Hematopoietic multipotent progenitor cell treated with erythropoietin and hydrocortisone succinate and interleukin-3 and kit ligand, for 15 days (in vitro differentiated cells): ENCODE data around the gene PDE8B.

Source experiments
- DNase-seq: peaks from one replicate; pipeline ENCODE4 v3.0.0-alpha.2; 2015; ENCODE audit warnings: low spot score

PDE8B gene

DNA sequence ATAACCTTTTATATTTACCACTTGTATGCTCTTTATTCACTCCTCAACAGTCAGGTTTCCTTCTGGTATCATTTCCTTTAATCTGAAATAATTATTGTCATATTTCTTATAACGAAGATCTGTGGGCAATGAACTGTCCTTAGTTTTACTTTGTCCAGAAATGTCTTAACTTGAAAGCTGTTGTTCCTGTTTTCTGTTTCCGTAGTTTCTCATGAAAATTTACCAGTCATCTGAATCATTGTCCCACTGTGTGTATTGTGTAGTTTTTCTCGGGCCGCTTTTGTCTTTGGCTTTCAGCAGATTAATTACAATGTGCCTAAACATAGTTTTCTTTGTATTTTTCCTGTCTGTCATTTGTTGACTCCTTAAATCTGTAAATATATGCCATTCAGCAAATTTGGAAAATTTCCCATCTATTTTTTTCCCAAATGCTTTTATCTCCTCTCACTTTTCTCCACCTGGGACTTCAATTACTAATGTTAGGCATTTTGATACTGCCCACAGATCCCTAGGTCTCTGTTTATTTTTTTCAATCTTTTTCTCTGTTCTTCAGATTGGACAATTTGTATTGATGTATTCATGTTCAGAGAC, 74.9 kb downstream of the PDE8B start:
- no peak for DNase-seq

DNA sequence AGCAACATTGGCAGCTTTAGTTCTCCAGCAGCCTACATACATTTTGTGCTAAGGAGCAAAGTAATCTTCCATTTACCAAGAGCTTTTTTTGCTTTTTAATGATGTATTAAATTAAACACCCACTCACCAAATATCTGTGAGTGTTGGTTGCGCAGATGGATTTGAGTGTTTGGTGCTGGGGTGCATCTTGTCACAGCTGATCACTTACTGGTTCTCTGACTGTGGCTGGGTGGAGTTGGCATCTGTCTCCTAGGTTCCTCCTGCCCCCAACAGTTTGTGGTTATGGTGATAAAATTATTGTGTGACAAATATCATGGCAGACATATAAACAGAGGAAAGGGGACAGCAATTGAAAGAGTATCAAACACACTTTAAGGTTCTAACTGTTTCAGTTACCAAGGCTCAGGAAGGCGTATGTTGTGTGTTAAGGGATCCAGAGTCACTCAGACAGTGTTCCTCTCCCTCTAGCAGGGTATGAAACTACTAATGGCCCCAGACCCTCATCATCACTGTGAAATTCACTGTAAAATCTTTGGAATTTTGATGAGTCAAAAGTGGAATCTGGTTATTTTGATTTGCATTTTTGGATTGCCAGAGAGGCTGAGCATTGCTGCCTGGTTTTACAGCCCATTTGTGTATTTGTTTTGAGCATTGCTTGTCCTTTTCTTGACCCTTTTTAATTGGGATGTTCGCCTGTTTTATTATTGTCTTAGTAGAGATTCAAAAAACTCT, 81.7 kb downstream of the PDE8B start:
- DNase-seq = no peak

DNA sequence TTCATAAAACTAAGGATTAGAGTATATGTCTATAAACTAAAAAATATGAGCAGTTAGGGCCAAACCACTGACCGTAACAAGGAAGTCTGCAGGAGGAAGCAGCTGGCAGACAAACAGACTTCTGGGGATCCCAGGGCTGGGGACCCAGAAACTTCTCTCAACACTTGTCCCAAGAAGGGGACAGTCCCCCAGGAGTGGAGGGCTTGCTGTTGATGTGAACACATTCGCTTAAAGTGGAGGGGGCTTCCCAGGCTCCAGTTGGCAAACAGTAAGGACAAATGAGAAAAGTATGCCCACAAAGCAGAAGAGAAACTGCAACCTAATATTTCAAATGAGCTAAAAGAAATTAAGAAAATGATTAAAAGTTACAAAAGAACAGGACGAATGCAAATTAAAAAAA, 83.7 kb downstream of the PDE8B start:
- DNase-seq = no peak

DNA sequence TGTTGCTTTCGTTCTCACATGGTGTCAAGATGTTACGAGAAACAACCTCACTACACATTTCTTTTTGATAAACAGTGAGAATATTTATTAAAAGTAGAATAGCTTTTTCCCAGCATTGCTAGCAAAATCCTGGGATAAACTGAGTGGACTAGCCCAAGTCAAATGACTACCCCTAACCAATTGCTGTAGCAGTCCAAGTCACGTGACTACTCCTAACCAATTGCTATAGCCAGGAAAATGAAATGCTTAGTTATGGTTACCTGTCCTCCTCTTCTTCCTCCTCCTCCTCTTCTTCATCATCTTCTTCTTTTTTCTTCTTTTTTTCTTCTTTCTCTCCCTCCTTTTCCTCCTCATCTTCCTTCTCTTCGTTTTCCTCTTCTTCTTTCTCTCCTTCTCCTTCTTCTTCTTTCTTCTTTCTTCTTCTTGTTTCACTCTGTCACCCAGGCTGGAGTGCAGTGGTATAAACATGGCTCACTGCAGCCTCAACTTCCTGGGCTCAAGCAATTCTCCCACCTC, 85.4 kb downstream of the PDE8B start:
- no peak for DNase-seq

DNA sequence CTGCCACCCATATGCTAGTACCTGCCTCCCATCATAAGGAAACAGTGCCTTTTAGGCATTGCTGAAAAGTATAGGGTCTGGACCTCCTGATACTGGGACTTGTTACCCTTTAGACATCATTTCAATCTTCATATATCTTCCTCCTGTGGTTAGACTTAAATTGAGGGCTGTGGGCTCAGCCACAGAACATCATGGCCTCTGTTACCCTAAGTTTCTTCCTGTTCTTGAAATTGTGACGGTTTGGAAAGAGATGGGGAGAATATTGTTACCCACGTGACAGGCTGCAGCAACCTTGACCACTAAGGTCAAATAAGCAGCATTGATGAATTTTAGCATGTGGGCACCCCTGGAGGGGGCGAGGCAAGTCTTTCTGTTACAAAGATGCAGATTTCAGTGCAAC, 87.7 kb downstream of the PDE8B start:
- DNase-seq = no peak

DNA sequence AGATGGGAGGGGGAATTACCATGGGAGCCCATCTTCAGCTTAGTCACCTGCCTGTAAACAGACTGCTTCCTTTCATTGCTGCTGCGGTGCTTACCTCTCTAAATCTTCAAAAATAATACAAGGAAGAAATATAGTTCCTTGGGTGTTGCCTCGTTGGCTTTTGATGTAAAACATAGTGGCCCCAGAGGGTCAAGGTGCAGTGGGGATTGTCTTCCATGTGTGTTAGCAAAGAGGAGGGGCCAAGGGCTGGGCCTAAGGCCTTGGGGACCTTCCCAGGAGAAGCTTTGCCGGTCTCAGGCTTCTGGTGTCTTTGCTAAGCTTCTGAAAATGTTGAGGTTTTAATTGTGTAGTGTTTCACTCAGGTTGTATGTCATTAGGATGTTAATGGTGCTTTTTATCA, 90.0 kb downstream of the PDE8B start:
- no peak for DNase-seq

DNA sequence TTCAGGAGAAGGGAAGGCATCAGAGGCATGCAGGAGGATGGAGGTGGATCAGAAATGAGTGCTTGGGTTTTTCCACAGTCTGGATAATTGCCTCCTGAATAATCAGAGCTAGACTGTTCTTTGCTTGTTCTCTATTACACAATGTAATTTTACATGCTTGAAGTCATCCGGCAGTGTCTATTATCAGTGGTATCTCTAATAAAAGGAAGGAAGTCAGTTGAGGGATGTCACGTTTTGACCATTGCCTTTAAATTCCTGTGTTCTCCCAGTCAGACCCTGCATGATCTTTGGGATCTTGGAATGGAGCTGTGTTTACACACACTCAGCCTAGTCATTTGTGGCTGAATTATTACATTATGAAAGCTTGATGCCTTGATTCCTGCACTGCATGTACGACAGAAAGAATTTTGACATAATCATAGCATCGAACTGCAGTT, 91.0 kb downstream of the PDE8B start:
- DNase-seq = no peak

DNA sequence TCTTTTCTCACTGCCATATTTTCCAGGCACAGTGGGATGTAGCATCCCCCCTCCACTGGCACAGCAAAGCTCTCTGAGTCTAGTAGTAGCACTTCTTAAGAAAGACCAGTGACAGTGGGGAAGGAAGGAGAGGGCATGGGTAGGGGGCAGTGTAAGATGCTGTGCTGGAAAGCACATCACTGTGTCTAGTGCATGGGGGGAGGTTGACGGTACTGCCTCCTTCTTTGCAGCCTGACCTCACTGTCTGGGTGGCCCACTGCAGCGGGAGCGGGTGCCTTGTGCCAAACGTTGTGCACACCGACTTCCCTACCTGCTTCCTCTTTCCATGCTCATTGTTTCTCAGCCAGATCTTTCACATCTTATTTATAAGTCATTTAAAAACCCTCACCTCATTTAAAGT, 91.8 kb downstream of the PDE8B start:
- DNase-seq = no peak

DNA sequence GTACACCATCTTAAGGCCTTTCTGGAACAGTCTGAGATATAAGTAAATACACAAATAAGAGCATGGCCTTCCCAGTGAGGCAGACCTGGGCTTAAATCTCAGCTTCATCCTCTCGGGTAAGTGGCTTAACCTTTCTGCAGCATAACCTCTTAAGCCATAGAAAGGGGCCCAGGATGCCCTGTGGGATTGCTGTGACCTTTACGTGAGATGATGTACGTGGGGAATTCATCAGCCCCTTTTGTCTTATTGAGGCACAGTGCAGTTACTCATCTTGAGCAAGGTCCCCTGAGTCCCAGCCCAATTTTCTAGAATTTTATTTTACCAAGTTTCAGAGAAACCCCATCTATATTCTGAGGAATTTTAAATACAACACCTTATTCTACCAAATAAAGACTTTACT, 92.2 kb downstream of the PDE8B start:
- no peak for DNase-seq

DNA sequence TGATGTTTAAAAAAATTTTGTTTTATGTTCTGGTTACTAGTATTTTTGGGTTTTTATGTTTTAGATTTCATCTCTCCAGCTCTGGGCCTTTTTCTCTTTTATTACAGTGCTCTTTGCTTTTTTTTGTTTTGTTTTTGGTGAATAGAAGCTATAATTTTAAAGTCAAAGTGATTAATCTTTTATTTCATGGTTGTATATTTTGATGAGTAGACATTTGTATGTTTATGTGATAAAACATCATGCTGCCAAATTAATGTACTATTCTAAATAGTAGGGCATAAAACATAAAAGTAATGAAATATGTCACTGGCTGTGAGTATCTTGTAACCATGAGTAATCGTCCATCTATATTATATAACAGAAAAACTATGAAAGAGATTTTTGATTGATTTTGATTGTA, 93.9 kb downstream of the PDE8B start:
- DNase-seq = no peak

DNA sequence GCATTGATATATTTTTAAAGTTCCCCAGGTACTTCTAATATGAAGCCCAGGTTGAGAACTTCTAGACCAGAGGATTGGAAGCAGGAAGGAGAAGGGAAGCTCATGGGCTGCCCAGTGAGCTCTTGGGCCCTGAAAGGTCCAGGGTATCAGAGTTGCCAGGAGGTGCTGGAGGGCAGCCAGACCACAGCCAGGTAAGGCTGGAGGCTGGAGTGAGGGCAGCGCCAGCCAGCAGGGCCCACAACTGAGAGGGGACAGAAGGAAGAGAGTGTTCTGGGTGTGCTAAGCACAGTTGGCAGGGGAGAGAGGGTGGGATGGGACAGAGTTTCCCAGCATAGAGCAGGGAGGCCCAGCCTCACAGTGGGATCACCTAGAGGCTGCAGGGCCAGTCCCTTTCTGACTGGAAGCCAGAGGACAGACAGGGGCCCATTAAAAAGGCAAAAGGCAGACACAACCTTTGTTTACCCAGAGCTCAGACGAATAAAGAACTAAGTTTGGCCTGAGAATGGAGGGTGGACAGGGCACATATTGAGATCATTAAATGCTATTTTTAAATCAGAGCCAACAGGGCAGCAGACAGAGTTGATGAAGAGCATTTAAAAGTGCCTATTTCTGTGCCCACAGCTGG, 94.9 kb downstream of the PDE8B start:
- no peak for DNase-seq

DNA sequence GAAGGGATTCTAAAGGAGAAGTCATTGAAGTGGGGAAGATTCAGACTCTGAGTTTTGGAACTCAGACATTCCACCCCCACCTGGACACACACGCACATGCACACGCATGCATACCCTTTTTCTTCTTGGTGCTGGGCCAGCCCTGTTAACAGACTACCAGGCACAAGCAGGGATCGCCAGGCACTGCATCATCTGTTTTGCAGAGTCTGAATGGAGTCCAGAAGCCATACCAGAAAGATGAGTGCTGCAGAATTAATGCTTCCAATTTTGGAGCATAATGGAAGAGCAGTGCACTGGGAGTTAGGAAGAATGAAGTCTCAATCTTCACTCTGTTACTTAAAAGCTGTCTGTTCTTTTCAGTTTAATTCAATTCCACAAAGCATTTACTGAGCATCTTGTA, 95.5 kb downstream of the PDE8B start:
- DNase-seq = no peak

DNA sequence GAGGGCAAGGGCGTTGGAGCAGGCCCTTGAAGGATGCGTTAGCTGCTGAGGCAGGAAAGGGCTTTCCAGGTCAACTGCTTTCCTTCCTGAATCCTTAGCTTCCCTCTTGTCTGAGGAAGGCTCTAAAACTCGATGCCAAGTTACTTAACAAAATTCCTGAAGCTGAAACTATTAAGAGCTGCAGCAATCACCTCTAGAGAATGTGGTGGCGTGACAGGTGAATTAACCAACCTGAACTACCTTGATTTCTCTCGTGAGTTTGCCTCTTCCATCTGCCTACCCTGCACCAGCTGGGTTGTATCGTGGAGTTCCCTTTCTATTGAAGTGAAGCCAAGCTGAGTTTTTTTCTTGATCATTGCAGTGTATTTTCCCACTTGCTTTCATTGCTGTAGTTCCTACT, 96.1 kb downstream of the PDE8B start:
- no peak for DNase-seq

DNA sequence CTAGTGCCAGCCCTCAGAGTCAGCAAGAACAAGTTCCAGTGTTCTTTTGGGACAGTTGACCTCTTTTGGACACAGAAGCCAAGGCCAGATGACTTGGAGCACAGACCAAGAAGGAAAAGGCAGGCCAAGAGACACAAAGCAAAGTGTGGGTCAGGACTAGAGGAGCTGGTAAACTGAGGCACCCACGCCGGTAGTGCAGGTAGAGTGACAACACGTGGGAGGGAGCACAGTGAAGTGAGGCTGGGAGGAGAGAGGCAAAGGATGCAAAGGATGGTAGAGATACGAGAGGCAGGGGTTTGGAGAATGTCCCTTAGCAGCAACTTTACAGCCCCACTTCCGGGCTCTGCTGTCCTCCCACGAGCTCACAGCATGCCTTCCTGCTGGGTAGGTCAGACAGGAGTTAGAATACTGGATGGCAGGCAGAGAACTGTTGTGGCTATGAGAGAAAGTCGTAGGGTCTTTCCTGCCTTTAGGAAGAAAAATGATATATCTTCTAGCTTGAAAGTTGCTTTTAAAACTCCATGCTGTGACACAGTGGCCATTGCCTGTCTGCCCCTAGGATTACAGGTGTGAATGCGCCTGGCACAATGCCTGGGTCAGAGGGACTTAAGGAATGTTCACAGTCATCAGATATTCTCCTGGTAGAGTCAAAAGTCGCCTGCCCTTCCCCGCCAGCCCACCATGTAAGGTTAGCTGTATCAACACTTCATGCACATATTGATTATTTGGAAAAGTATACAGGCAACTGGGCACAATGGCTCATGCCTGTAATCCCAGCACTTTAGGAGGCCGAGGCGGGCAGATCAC, 97.9 kb downstream of the PDE8B start:
- no peak for DNase-seq

DNA sequence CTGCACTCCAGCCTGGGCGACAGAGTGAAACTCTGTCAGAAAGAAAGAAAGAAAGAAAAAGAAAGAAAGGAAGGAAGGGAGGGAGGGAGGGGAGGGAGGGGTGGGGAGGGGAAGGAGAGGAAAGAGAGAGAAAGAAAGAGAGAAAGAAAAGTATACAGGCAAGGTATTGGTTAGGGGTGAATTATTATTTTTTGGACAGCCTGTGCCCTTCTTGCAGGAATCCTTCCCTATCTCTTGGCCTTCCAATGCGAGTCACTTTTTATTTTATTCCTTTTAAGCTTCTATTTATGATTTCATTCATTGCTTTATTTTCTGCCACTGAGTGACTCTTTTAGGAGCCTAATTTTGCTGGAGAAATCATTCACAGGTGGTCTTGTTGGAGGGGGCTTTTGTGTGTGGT, 98.7 kb downstream of the PDE8B start:
- DNase-seq = no peak

DNA sequence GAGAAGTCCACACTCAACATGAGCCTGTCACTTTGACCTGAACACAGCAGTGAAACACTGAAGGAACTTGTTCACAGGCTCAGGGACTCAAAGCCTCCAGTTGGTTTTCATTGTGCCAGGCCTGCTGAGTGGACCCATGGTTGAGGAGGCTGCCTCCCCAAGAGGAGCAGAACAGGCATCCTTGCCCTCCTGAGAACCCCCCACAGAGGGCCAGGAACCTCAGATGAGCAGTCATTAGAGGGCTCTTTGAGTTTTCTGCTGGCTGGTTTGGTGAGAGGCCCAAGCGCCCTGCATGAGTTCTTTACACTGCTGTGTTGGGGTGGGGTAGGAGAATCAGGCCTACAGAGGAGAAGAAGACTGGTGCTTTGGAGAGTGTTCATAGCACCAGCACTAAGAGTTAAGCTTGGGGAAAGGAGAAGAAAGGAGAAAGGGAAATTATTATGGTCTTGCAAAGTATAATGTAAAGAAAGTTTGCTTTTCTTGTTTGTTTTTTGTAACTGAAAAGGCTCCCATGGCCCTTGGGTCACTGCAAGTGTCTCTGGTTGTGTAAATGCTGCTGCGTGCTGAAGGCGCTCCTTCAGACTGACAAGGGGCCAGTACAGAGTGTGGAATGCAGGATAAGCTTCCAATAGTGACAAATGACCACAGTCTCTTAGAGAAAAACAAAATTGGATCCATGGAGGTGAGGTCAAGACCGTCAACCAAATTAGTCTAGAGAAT, 100.2 kb downstream of the PDE8B start:
- DNase-seq = no peak

DNA sequence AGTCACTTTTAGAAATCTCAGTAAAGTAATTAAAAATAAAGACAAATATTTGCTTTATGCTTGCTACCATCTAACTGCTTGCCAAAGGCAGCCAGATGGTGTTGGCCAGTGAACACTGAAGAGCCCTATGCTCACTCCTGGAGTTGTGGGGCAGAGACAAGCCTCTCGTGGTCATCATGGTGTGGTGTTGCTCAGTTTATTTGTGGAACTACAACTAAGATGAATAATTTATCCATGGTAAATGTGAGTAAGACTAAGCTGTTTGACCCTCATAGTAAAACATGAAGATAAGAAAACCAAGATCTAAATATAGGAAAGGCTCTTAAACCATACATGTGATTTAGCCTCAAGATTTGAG, 100.7 kb downstream of the PDE8B start:
- no peak for DNase-seq

DNA sequence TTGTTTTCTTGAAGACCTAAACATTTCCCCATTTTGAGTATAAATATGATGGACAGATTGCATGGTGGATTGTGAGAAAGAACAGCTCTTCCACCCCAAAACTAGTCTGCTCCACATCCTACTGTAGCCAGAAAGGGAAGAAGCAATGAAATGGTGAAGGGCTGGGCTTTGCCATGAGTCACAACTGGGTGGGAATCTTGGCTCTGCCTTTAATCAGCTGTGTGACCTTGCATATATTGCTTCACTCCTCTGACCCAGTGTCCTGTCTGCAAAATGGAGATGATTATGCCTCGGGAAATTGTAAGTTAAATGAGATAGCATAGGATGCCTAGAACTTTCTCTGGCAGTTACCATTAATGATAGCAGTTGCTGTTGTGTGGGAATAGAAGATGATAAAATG, 101.9 kb downstream of the PDE8B start:
- DNase-seq = no peak

DNA sequence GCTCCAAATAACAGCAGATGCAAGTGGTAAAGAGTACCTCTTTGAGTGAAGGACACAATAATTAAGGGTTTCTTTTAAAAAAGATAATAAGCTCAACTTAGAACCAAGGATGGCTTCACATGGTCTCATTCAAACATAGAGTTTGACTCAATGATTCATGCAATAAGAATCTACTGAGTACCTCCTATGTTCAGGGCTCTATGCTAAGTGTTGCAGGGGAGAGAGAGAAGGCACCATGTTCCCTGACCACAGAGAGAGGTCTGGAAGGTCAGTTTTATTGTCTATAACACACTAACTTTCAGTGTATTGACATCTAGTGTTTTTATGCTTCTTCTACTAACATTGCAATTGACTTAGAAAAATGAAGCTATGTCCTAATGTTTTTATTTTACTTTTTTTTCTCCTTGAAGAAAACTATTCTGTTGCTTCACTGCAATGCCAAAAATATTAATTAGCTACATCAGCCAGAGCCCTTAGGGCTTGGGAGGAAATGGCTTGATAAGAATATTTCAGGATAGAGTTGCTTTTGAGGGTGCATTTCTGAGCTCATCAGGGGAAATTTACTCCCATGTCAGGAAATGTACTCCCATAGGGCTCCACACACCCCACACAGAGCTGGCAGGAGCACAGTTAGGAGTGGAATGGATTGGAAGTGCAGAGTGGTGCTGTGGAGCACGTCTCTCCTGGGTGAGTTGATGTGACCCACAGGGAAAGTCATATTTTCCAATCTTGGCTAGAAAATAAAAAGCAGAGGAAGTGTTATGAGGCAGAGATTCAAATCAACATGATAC, 106.6 kb downstream of the PDE8B start:
- DNase-seq = no peak

DNA sequence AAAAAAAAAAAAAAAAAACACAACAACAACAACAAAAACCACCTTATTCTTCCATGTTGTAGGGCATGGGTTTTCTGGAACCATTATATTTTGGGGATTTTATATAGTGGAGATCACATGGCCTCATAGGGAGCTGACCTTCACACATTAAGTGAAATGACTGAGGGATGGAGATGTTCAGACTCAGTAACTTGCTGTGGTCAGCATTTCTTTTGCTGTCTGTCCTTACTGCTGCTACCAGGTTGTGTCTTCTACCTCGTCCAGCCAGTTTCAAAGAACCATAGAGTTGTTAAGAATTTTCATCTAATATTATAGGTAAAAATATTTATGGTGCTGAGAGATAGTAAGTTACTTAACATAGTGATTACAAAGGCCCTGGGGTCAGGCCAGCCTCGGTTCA, 107.6 kb downstream of the PDE8B start:
- no peak for DNase-seq

DNA sequence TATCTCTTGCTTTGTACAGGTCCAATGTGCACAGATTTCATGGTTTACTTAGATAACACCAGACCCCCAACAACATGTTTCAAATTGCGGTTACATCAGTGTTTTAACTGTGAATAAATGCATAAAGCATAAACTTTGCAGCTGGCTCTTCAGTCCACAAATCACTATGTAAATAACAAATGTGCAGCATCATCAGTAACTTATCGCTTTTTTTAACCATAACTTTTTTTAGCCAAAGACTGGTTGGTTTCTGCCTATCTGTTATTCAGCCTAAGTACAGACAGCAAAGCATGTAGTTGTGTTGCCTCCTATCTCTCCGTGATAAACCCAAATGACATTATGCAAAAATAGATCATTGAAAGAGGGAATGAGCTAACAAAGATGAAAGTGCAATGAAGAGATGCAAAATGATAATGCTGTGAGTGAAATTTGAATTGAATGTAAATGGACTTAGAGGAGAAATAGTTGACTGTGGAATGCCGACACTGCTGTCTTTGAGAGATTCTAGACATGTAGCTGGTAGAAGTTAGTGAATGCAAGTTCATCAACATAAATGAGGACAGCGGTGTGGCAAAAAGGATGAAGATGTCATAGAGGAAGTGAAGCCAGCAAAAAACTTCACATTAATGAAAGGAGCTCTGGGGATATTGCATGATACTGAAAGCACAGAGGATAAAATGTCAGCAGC, 108.8 kb downstream of the PDE8B start:
- DNase-seq = no peak
